HG03060 (cell line): ENCODE data around the gene CBLB.
"Not testable (repeated sequence)": the region's sequence is repeated elsewhere in the genome, so short reads cannot be mapped to it uniquely, and the experiment has no call there.

Experiments
- ATAC-seq: cut with Tn5 transposase; IDR thresholded peaks from one replicate; pipeline ENCODE4 v1.9.1; 2021; ENCODE audit warnings: low read depth, moderate number of reproducible peaks; ENCODE audit not compliant: unreplicated experiment

Gene CBLB

GRCh38 chr3:105763659-105764036 is 105.2 kb downstream of the CBLB start:
- no peak for ATAC-seq

DNA sequence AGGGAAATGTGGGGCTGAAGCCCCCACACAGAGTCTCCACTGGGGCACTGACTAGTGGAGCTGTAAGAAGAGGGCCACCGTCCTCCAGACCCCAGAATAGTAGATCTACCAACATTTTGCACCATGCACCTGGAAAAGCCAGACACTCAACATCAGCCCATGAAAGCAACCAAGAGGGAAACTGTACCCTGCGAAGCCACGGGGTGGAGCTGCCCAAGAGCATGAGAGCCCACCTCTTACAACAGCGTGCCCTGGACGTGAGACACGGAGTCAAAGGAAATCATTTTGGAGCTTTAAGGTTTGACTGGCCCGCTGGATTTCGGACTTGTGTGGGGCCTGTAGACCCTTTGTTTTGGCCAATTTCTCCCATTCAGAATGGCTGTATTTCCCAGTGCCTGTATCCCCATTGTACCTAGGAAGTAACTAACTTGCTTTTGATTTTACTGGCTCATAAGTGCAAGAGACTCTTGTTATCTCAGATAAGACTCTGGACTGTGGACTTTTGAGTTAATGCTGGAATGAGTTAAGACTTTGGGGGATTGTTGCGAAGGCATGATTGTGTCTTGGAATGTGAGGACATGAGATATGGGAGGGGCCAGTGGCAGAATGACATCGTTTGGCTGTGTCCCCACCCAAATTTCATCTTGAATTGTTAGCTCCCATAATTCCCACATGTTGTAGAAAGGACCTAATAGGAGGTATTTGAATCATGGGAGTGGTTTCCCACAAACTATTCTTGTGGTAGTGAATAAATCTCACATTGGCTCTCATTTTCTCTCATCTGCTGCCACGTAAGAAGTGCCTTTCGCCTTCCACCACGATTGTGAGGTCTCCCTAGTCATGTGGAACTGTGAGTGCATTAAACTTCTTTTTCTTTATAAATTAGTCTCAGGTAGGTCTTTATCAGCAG is 105.8 kb downstream of the CBLB start:
- ATAC-seq = no peak

- not testable (repeated sequence) for ATAC-seq
These were observed 106.6 kb downstream of the CBLB start for GRCh38 chr3:105762214-105762613.

DNA sequence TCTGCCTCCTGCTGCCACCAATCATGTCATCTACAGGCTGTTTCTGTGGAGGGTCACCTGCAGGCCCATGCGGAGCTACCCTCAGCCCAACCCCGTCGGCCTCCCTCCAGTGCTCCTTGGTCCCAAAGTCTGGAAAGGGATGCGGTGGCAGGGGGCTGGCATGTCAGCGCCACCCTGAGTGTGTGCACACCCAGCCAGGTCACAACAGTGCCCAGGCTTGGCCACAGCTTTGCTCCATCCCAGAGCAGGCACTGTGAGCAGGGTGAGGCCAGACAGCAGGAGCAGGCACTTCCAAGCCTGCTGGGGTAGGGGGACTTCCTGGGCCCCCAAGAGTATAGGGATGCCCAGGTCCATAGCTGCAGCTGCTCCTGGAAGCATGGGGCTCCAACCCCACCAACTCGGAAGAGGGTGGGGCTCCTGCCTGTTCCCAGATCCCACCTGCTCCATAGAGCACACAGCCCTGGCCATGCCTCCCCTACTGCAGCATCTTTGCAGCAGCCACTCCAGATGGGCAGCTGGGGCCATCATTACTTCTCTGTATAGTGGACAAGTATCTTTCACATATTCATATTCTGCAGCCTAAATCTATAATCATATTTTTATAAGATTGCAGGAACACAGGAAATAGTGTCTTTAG is 109.3 kb downstream of the CBLB start:
- no peak for ATAC-seq

DNA sequence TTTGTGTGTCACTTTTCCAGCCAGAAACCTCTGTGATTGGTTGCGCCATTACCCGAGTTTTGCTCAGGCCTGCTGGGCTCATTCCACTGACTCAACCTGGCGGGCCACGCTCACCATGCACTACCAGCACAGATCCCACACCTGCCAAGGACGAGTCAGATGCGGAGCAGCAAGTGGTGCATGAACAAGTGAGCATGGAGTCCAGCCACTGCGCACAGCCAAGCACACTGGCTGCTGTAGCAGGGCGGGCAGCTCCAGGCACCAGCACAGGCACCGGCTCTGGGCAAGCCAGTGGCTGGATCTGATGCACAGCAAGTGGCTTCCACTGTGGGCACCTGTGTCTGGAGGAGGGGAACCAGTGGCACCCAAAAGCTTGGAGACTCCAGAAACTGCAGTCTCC is 110.4 kb downstream of the CBLB start:
- ATAC-seq = no peak

- ATAC-seq = no peak
These were observed 113.5 kb downstream of the CBLB start for GRCh38 chr3:105755121-105755886.

GRCh38 chr3:105752791-105753415 is 115.9 kb downstream of the CBLB start:
- ATAC-seq = no peak

DNA sequence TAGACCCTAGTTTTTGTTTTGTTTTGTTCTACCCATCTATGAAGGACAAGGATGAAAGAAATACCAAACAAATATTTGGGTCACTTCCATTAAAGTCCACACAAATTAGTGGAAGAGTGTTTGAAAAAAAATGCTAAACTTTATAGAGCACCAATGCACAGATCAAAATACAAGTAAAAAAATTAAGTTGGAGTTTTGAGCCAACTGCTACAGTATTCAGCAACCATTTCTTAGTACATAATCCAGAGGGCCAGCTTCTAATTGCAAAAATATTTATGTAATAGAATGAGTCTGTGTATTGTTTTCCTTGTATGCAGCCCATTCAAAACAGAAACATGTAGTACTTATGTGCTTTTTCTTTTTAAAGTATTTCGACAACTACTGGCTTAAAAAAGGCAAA is 121.1 kb downstream of the CBLB start:
- no peak for ATAC-seq

DNA sequence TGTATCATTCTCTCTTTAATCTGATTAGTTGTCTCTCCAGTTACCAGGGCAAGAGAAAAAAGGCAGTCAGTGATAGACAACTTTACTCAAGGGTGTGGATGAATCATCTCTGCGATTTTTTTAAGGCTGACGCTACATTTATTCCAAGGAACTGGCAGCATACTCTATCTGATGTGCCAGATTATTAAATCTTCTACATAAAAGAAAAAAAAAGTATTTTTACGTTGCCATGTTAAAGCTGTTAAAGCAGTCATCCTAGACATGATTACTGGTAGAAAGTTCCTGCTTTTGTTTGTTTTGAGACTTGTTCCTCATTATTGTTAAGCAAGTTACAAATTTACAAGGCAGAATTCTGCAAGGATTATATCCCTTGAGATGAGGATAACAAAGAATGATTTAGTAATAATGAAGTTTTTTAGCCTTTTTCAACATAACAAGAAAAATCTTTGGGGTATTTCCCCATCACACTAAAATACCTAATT is 121.7 kb downstream of the CBLB start:
- ATAC-seq = no peak

DNA sequence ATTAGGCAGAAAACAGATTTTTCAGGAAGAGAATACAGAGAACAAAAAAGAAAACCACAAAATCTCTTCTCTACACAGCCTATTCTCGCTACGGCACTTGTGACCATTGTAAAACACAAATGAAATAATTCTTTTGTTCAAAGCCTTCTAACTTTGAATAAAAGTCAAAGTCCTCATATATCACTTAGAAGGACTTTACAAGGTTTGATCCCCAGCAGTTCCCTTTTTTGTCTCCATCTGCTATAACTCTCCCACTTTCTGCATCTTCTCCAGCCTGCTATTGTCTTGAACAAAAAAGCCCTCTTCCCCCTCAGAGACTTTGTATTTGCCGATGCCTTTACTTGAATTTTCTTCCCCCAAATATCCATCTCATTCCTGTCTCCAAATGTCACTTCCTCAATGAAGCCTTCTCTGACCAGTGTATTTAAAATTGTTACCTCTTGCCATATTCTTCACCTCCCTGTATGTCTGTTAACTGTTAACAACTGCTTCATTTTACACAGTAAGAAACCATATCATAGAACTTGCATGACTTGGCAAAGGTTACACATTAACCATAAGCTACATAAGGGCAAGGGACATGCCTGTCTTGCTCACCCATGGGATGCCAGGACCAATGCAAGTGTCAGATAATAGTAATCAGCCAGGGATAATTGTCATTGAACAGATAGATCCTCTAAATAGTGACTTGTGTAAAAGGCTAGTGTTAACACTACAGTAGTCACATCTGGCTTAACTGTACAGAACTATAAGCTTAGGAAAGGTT is 122.4 kb downstream of the CBLB start:
- peak; percentile 86 for ATAC-seq

DNA sequence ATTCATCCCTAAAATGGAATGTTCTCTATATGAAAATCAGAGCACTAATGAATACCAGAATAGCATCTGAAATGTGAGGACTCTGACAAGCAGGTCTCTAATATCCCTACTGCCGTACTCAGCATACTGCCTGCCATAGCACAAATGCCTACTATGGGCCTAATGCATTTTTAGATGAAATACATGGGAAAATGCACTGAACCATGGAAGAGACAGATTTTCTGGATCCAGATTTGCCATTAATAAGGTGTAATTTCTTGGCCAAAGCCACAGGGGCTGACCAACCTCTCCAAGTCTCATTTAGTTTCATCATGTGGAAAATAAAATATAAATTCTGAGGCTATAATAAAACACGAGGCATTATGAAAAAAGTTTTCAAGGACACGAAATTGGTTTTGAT is 123.8 kb downstream of the CBLB start:
- ATAC-seq = no peak

- ATAC-seq = no peak
These were observed 124.6 kb downstream of the CBLB start for GRCh38 chr3:105744202-105744601.

DNA sequence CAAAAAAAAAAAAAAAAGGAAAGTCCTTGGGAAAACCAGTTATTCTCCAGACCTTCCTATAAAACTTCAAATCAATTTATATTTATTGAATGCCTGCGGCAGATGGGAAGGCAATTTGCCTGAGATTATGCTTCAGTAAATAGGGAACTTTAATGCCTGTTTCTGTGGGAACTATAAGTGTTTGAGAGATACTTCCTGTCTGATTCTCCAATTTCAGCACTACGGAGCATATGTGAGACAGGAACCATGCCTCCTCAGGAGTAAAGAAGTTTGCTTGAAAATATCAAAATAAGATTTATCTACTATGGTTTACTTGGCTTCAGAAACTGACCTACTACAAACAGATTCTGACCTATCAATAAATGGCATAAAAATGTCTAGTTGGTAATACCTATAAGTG is 135.5 kb downstream of the CBLB start:
- no peak for ATAC-seq

DNA sequence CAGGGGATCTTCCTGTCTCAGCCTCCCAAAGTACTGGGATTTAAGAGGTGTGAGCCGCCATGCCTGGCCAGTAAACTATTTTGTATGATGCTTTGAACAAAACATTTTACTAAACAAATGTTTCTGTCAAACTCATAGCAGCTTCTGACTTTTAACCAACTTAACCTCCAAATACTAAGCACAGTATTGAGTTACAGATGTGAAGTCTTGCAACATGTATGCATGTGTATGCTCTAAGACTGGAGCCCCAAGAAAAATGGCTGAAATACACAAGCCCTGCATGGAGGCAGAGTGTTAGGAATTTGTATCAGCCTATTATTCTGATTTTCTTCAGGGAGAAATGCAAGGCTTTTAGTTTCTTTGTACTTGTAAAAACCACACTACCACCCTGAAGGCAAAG is 137.1 kb downstream of the CBLB start:
- no peak for ATAC-seq

- no peak for ATAC-seq
These were observed 137.9 kb downstream of the CBLB start for GRCh38 chr3:105730801-105731354.

DNA sequence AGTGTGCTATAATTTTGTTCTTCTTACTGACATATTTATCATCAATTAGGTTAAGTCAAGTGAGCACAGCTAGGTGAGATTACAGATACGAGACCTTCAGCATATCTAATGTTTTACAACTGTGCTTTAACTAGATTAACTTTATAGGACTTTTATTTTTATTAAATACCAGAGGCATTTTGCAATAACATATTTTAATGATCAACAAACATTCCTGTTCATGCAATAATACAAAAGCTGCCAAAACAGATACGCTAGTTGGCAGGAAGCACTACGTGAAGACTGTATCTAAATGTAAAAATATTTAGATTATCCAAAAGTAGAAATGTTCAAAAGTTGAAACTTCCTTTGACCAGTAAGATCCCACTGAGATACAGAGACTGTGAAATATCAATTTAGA is 139.1 kb downstream of the CBLB start:
- ATAC-seq = no peak

DNA sequence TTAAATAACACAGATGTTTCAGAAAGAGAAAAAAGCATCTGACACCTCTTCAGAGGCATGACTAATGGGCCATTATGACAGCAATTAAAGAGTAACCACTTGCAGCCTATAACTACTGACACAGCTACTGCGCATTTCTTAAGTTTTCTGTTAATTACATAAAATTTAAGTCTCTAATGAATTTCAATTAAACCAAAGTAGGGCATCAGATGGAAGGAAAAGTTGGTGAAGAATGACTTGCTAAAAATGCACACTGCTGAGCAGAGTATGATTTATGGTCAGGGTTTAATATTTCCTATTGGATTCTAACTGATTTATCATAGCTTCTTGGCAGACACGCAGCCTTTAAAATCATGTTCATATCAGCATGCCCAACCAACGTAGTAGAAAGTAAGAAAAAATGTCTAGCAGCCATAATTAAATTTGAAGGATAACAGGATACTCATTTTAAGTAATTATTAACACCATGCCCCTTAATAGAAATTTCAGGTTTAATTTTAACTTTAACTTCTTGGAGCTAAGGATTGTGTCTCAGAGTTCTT is 140.0 kb downstream of the CBLB start:
- ATAC-seq = no peak

- not testable (repeated sequence) for ATAC-seq
These were observed 141.8 kb downstream of the CBLB start for GRCh38 chr3:105727036-105727435.

DNA sequence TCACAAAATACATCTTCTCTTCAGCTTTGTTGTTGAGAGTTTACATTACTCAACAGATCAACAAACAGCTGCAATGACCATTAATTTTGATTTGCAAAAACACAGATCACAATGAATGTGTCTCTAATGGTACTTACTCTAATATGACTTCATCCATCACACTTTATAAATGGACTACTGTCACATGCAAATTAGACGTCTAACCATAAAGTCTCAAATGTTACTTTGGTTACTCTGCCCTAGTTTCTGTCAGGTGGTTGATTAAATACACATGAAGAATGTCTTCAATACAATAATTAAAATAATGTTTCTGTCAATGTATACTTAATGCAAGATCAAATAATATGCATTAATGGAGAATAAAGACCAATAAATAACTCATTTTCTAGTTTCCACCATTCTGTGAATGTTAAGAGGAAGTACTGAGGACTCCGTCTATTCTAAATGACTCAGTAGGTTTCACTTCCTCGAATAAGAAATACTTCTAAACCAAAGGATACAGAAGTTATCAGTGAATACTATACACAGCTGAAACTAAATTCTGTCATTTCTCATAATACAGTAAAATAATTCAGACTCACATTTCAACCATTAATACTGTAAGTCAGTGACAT is 145.8 kb downstream of the CBLB start:
- ATAC-seq = peak; percentile 100
